H7 (cell line): ENCODE results near the gene ARHGAP18. TPM values are rescaled to one million over a fixed set of nuclear protein-coding genes. Genes with fewer than 3 reads are reported as not detected.

Experiments used
- DNase-seq: peaks from one replicate; pipeline ENCODE4 v3.0.0; 2012
- H3K27me3 ChIP-seq: 2 replicates; pipeline ENCODE4 v1.6.0; 2011; ENCODE audit warnings: mild to moderate bottlenecking, low read length; ENCODE audit not compliant: control insufficient read depth, insufficient read depth
- H3K36me3 ChIP-seq: replicated peaks from 2 replicates; pipeline ENCODE4 v1.5.1; 2011; ENCODE audit warnings: low read length; ENCODE audit not compliant: control insufficient read depth, insufficient read depth
- H3K4me3 ChIP-seq: 2 replicates; pipeline ENCODE4 v1.5.1; 2011; ENCODE audit warnings: low read depth, mild to moderate bottlenecking, control low read depth, low read length, moderate library complexity; ENCODE audit not compliant: insufficient read depth
- total RNA-seq: library from RNA; depleted of rRNA; stranded (reverse); fragments of >200 nt; shearing (Covaris generic); gene quantifications from 2 replicates; pipeline ENCODE4 v1.2.3, GENCODE V29; 2014

The ARHGAP18 gene
- total RNA-seq, 1 experiment from 2014 or later, result 3.9 TPM

- no peak for DNase-seq
- Histone ChIP-seq H3K36me3 (no peaks in the 10 kb centered on the region), H3K4me3 (no peak overlapping the region), H3K27me3 (no peaks in the 10 kb centered on the region)
Measured at GRCh38 chr6:129675669-129676472, 34.1 kb downstream of the ARHGAP18 start.

GRCh38 chr6:129673748-129674147 lies 36.2 kb downstream of the ARHGAP18 start:
- no peaks in the 10 kb centered on the region for H3K36me3 ChIP-seq
- no peaks in the 10 kb centered on the region for H3K27me3 ChIP-seq
- no peak for DNase-seq
- H3K4me3 ChIP-seq, result no peak overlapping the region

- no peak for DNase-seq
- H3K27me3 ChIP-seq, result no peaks in the 10 kb centered on the region
- H3K4me3 ChIP-seq, result no peak overlapping the region
Measured at GRCh38 chr6:129672881-129673631, 36.9 kb downstream of the ARHGAP18 start.

GRCh38 chr6:129672341-129672682 lies 37.7 kb downstream of the ARHGAP18 start:
- Histone ChIP-seq H3K4me3 (no peak overlapping the region), H3K27me3 (no peaks in the 10 kb centered on the region), H3K36me3 (no peaks in the 10 kb centered on the region)
- DNase-seq, result no peak

More at GRCh38 chr6:129672881-129673631, 36.9 kb downstream of the ARHGAP18 start:
- no peaks in the 10 kb centered on the region for H3K36me3 ChIP-seq

GRCh38 chr6:129671442-129672340 lies 38.3 kb downstream of the ARHGAP18 start:
- Histone ChIP-seq H3K27me3 (no peaks in the 10 kb centered on the region), H3K4me3 (no peak overlapping the region), H3K36me3 (no peaks in the 10 kb centered on the region)
- peak; percentile 57 for DNase-seq

- DNase-seq, result peak; percentile 30
- no peaks in the 10 kb centered on the region for H3K36me3 ChIP-seq
- H3K27me3 ChIP-seq, result no peaks in the 10 kb centered on the region
Measured at GRCh38 chr6:129670634-129671033, 39.3 kb downstream of the ARHGAP18 start.

GRCh38 chr6:129667621-129668020 lies 42.4 kb downstream of the ARHGAP18 start:
- no peak for DNase-seq
- no peak overlapping the region for H3K4me3 ChIP-seq
- no peaks in the 10 kb centered on the region for H3K27me3 ChIP-seq
- H3K36me3 ChIP-seq, result no peaks in the 10 kb centered on the region

More at GRCh38 chr6:129670634-129671033, 39.3 kb downstream of the ARHGAP18 start:
- H3K4me3 ChIP-seq, result no peak overlapping the region

- no peak for DNase-seq
- Histone ChIP-seq H3K27me3 (no peaks in the 10 kb centered on the region), H3K36me3 (no peaks in the 10 kb centered on the region), H3K4me3 (no peak overlapping the region)
Measured at GRCh38 chr6:129667034-129667433, 42.9 kb downstream of the ARHGAP18 start.

- no peaks in the 10 kb centered on the region for H3K27me3 ChIP-seq
- DNase-seq, result no peak
- no peaks in the 10 kb centered on the region for H3K36me3 ChIP-seq
- H3K4me3 ChIP-seq, result no peak overlapping the region
Measured at GRCh38 chr6:129665555-129665954, 44.4 kb downstream of the ARHGAP18 start.

GRCh38 chr6:129663531-129663930 lies 46.4 kb downstream of the ARHGAP18 start:
- H3K4me3 ChIP-seq, result no peak overlapping the region
- H3K36me3 ChIP-seq, result no peaks in the 10 kb centered on the region
- H3K27me3 ChIP-seq, result no peaks in the 10 kb centered on the region
- DNase-seq, result no peak

GRCh38 chr6:129662980-129663431 lies 47.0 kb downstream of the ARHGAP18 start:
- DNase-seq, result no peak
- Histone ChIP-seq H3K4me3 (no peak overlapping the region), H3K27me3 (no peaks in the 10 kb centered on the region)

GRCh38 chr6:129662406-129662766 lies 47.6 kb downstream of the ARHGAP18 start:
- Histone ChIP-seq H3K4me3 (no peak overlapping the region), H3K36me3 (no peaks in the 10 kb centered on the region), H3K27me3 (no peaks in the 10 kb centered on the region)
- no peak for DNase-seq

More at GRCh38 chr6:129662980-129663431, 47.0 kb downstream of the ARHGAP18 start:
- H3K36me3 ChIP-seq, result no peaks in the 10 kb centered on the region

GRCh38 chr6:129661536-129662405 lies 48.2 kb downstream of the ARHGAP18 start:
- no peak overlapping the region for H3K4me3 ChIP-seq
- H3K27me3 ChIP-seq, result no peaks in the 10 kb centered on the region
- DNase-seq, result no peak
- H3K36me3 ChIP-seq, result no peaks in the 10 kb centered on the region

- no peak for DNase-seq
- Histone ChIP-seq H3K4me3 (no peak overlapping the region), H3K36me3 (no peaks in the 10 kb centered on the region), H3K27me3 (no peaks in the 10 kb centered on the region)
Measured at GRCh38 chr6:129660346-129660676, 49.7 kb downstream of the ARHGAP18 start.
